ENCODE data around the gene ATXN7. TPM values are rescaled to one million over a fixed set of nuclear protein-coding genes. Genes with fewer than 3 reads are reported as not detected.

ATXN7 gene
- total RNA-seq, 3 donors from 2014 or later (not counting 1 experiment from before 2014, with no cell fraction given) = 126 to 176 (median 146) TPM

GRCh38 chr3:63830526-63830925, 33.1 kb upstream of the ATXN7 start:
- ATAC-seq (no peak), DNase-seq (no peak)
- Mint-ChIP-seq H3K4me1 (no peaks in the 10 kb centered on the region), H3K9me3 (no peaks in the 10 kb centered on the region), H3K27me3 (ENCODE audit: low read depth in 2 of 2) (no peaks in the 10 kb centered on the region), H3K36me3 (peaks cover 4% of the 10 kb centered on the region), H3K4me3 (no peak overlapping the region), H3K27ac (no peak overlapping the region)
- intact Hi-C loops (cut with micrococcal nuclease) = no loop called here
- no peak for TF ChIP-seq CTCF (IDR thresholded peaks at IDR 0.05)
- H3K4me3 ChIP-seq (ENCODE audit: low read length) = no peak overlapping the region
- H3K4me1 ChIP-seq (ENCODE audit: control insufficient read depth, insufficient read depth, low read length) = no peaks in the 10 kb centered on the region
- no peaks in the 10 kb centered on the region for H3K27me3 ChIP-seq (ENCODE audit: control insufficient read depth, insufficient read depth, low read length)
- H3K36me3 ChIP-seq (ENCODE audit: control insufficient read depth, insufficient read depth, low read length) = peaks cover 30% of the 10 kb centered on the region
- no peak overlapping the region for H3K27ac ChIP-seq (ENCODE audit: low read length)
- no peaks in the 10 kb centered on the region for H3K9me3 ChIP-seq (ENCODE audit: control insufficient read depth, insufficient read depth, low read length)
- 97% methylated on average over 6 of the region's 6 CpGs for WGBS (ENCODE audit: insufficient coverage)

- Mint-ChIP-seq H3K27ac (no peak overlapping the region), H3K27me3 (ENCODE audit: low read depth in 2 of 2) (no peaks in the 10 kb centered on the region), H3K4me1 (no peaks in the 10 kb centered on the region), H3K36me3 (peaks cover 4% of the 10 kb centered on the region), H3K9me3 (no peaks in the 10 kb centered on the region), H3K4me3 (no peak overlapping the region)
- intact Hi-C loops (cut with micrococcal nuclease) = no loop called here
- Histone ChIP-seq H3K36me3 (ENCODE audit: control insufficient read depth, insufficient read depth, low read length) (peaks cover 36% of the 10 kb centered on the region), H3K27me3 (ENCODE audit: control insufficient read depth, insufficient read depth, low read length) (no peaks in the 10 kb centered on the region), H3K27ac (ENCODE audit: low read length) (no peak overlapping the region), H3K4me3 (ENCODE audit: low read length) (no peak overlapping the region), H3K4me1 (ENCODE audit: control insufficient read depth, insufficient read depth, low read length) (no peaks in the 10 kb centered on the region), H3K9me3 (ENCODE audit: control insufficient read depth, insufficient read depth, low read length) (no peaks in the 10 kb centered on the region)
- ATAC-seq (no peak), DNase-seq (no peak)
- no peak for TF ChIP-seq CTCF (IDR thresholded peaks at IDR 0.05)
- WGBS (ENCODE audit: insufficient coverage) = 99% methylated on average over 5 of the region's 6 CpGs
Measured at GRCh38 chr3:63832395-63832794, 31.3 kb upstream of the ATXN7 start.

- no peak for ATAC-seq
- no CpG with 5 or more reads among the region's 1 CpG for WGBS (ENCODE audit: insufficient coverage)
- H3K27ac Mint-ChIP-seq = no peak overlapping the region
Measured at GRCh38 chr3:63841704-63842103, 22.0 kb upstream of the ATXN7 start.

More at GRCh38 chr3:63841704-63842103, 22.0 kb upstream of the ATXN7 start:
- Histone ChIP-seq H3K27ac (ENCODE audit: low read length) (no peak overlapping the region), H3K4me1 (ENCODE audit: control insufficient read depth, insufficient read depth, low read length) (no peaks in the 10 kb centered on the region), H3K36me3 (ENCODE audit: control insufficient read depth, insufficient read depth, low read length) (no peaks in the 10 kb centered on the region), H3K9me3 (ENCODE audit: control insufficient read depth, insufficient read depth, low read length) (no peaks in the 10 kb centered on the region), H3K27me3 (ENCODE audit: control insufficient read depth, insufficient read depth, low read length) (no peaks in the 10 kb centered on the region), H3K4me3 (ENCODE audit: low read length) (no peak overlapping the region)
- Mint-ChIP-seq H3K4me1 (peaks cover 10 to 20% of the 10 kb centered on the region in 2 donors), H3K27me3 (ENCODE audit: low read depth in 2 of 2) (no peaks in the 10 kb centered on the region), H3K9me3 (peaks cover 0 to 3% of the 10 kb centered on the region in 2 donors), H3K36me3 (peaks cover 6% of the 10 kb centered on the region), H3K4me3 (no peak overlapping the region)
- no peak for TF ChIP-seq CTCF (IDR thresholded peaks at IDR 0.05)
- intact Hi-C loops (cut with micrococcal nuclease) = no loop called here
- no peak for DNase-seq

Measured in natural killer cell (primary cell).